HG02973 (cell line): ENCODE data around the gene PPRC1.

Source experiments
- ATAC-seq: cut with Tn5 transposase; IDR thresholded peaks from one replicate; pipeline ENCODE4 v1.9.1; 2021; ENCODE audit warnings: moderate library complexity; ENCODE audit not compliant: unreplicated experiment

Gene PPRC1

DNA sequence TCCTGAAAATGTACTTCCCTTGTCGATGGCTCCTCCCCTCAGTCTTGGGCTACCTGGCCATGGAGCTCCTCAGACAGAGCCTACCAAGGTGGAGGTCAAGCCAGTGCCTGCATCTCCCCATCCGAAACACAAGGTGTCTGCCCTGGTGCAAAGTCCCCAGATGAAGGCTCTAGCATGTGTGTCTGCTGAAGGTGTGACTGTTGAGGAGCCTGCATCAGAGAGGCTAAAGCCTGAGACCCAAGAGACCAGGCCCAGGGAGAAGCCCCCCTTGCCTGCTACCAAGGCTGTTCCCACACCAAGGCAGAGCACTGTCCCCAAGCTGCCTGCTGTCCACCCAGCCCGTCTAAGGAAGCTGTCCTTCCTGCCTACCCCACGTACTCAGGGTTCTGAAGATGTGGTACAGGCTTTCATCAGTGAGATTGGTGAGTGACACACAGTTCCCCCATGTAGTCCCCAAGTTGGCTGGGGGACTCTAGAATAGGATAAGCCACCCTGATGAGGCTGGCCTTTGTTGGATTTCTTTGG, 8.8 kb downstream of the PPRC1 start:
- no peak for ATAC-seq

DNA sequence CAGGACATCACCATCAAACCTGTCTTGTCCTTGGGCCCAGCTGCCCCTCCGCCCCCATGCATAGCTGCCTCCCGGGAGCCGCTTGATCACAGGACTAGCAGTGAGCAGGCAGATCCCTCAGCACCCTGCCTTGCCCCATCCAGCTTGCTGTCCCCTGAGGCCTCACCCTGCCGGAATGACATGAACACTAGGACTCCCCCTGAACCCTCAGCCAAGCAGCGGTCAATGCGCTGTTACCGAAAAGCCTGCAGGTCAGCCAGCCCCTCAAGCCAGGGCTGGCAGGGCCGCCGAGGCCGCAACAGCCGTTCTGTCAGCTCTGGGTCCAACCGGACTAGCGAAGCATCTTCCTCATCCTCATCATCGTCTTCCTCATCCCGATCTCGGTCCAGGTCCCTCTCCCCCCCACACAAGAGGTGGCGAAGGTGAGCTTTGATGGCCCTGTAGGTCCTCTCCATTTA, 14.2 kb downstream of the PPRC1 start:
- no peak for ATAC-seq

DNA sequence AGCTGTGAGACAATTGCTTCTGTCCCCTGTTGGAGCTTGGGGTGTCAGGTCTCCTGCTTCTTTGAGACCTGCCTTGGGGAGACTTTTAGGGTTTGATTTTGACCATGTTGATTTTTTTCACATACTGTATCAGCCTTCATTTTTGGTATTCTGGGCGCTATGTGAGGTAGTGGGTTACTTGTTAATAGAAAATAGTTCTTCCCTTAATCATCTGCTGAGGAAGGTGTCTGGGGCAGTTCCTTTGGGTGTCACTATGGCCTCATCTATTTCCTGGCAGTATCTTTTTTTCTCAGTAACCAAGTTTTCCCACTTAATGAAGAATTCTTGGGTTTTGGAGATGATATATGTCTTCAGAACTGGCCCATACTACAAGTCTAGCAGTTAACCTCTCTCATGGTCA, 14.7 kb downstream of the PPRC1 start:
- no peak for ATAC-seq

DNA sequence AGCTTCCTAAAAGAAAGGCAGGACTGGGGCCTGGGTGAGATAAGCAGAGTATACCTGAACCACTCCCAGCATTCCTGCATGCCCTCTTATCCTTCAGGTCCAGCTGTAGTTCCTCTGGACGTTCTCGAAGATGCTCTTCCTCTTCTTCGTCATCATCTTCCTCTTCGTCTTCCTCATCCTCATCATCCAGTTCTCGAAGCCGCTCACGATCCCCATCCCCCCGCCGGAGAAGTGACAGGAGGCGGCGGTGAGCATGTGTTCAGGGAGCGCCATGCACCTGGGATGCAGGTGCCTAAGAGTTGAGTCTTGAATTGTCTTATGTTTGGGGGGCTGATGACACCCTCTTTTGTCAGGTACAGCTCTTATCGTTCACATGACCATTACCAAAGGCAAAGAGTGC, 15.4 kb downstream of the PPRC1 start:
- ATAC-seq, result no peak

DNA sequence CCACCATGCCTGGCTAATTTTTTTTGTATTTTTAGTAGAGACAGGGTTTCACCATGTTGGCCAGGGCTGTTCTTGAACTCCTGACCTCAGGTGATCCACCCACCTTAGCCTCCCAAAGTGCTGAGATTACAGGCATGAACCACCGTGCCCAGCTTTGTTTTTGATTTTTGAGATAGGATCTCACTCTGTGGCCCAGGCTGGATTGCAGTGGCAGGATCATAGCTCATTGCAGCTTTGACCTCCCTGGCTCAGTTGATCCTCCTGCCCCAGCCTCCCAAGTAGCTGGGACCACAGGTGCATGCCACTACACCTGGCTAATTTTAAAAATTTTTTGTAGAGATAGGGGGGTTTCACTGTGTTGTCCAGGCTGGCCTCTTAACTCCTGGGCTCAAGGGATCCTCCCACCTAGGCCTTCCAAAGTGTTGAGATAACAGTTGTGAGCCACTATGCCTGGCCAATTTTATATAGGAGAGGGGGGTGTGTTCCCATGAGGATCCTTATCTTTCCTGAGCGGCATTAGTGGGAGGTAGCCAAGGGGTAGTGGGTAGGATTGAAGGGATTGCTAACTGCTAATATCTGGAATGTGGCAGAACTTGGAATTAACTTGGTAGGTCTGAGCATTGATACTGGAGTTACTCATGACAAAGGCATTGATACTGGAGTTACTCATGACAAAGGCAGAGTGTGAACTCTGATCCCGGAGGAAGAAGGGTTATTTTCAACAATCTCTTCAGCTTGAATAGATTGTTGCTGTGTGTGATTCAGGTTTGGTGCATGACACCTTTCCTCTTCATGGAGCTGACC, 18.3 kb downstream of the PPRC1 start:
- ATAC-seq, result no peak

DNA sequence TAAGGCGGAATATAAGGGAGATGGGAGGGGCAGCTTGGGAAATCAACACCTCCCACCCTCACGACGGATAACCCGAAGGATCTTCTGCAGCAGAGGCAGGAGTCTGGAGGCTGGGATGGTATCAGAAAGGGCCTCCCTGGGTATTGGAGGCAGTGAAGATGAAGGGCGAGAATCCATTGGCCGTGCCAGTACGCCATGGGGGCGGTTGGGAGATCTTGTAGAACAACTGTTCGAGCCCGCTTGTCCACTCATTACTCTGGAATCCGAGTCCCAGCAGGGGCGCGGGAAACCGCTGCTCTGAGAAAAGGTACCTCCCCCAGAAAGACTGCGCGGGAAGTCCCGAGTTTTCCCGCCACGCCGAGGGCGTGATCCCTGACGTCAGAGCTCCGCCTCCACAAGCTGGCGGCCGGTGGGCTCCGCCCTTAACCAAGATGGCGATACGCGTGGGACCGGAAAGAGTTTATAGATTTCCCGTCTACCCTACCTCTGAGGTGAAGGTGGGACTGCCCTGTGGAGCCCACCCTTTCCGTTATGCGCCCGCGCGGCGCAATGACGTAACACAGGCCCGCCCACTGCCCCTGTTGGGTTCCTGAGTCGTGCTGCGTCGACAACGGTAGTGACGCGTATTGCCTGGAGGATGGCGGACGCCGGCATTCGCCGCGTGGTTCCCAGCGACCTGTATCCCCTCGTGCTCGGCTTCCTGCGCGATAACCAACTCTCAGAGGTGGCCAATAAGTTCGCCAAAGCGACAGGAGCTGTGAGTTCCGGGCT, 19.1 kb downstream of the PPRC1 start, which contains the start of gene NOLC1:
Gene NOLC1, plus strand, starts transcription at position 616 of the 771 bp plus-strand sequence. Its CDS starts 22 bp downstream, at position 638.
- ATAC-seq, result peak; percentile 80

DNA sequence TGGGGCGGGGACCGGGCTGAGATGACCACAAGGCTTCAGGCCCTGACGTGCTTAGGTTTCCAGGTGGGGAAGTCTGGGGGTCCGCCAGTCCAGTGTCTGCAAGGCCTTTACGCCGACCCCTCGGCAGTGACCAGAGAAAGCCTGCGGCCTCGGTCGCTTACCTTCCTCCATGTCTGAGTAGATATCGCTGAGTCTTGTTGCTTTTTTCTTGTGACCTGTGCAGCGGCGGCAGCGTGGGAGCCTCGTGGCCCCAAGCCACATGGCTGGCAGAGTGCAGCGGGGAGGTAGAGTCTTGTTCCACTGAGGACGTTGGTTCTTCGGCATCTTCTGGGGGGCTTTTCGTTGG, 19.7 kb downstream of the PPRC1 start:
- ATAC-seq, result peak; percentile 30

DNA sequence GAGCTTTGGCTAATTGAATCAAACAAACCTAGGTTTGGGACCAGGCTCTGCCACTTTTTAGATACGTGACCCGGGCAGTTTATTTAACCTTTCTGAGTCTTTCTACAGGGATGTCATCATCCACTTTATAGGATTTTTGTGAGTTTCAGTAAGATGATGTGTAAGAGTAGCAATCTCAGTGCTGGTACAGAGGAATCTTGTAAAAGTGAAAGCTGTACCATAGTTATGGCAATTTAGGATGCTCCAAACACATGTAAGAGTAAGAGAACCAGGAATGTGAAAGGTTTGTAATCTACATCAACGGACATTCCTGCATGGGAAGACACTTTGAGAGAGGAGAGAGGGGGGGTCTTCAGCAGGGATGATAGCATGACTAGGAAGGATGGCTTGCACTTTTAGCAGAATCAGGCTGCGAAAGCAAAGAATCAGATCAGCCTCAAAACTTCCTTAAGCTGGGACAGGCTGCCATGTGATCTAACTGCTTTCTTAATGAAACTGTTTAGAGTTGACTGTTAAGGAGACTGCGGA, 20.3 kb downstream of the PPRC1 start:
- ATAC-seq, result no peak

DNA sequence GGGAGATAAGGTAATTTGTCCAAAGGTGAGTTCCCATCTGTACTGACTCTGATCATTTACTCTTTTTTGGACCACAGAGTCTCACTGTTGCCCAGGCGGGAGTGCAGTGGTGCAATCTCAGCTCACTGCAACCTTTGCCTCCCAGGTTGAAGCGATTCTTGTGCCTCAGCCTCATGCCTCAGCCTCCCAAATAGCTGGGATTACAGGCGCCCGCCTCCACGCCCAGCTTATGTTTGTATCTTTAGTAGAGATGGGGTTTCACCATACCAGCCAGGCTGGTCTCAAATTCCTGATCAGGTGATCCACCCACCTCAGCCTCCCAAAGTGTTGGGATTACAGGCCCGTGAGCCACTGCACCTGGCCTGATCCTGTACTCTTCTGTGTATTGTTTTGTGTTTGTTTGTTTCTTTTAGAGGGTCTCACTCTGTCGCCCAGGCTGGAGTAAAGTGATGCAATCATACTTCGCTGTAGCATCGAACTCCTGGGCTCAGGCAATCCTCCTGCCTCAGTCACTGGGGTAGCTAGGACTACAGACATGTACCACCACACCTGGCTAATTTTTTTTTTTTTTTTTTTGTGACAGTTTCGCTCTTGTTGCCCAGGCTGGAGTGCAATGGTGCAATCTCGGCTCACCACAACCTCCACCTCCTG, 21.8 kb downstream of the PPRC1 start:
- no peak for ATAC-seq

DNA sequence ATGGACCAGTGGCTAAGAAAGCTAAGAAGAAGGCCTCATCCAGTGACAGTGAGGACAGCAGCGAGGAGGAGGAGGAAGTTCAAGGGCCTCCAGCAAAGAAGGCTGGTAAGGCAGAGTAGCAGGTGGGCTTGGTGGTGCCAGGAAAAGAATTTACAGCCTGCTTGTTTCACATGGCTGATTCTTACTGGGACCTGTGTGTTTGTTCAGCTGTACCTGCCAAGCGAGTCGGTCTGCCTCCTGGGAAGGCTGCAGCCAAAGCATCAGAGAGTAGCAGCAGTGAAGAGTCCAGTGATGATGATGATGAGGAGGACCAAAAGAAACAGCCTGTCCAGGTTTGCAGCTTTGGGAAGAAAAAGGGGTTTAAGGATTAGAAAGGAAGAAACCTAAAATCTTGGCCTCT, 24.4 kb downstream of the PPRC1 start:
- no peak for ATAC-seq

DNA sequence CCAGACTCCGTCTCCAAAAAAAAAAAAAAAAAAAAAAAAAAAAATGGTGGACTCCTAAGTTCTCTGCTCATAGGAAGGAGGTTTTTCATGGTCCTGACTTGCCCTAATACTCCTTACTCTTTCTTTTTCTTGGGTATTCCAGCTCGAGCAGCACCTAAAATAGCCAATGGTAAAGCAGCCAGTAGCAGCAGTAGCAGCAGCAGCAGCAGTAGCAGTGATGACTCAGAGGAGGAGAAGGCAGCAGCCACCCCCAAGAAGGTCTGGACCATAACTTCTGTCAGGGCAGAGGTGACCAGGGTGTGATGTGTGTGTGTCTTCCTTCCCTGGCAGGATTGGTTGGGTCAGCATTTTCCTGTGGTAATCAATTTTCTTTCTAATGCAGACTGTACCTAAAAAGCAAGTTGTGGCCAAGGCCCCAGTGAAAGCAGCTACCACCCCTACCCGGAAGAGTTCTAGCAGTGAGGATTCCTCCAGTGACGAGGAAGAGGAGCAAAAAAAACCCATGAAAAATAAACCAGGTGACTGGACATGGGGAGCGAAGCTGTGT, 26.3 kb downstream of the PPRC1 start:
- no peak for ATAC-seq

DNA sequence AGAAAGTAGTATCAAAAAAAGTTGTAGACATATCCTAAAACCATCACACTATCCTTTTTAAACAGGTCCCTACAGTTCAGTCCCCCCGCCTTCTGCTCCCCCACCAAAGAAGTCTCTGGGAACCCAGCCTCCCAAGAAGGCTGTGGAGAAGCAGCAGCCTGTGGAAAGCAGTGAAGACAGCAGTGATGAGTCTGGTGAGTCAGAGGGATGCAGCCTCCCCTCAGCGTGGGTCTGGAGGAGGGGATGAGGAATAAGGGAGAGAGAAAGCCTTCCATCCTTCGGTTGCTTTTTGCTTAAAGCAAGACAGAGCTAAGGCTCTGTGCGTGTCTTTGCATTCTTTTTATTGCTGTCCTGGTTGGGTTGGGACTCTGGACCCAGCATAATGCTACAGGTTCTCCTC, 27.0 kb downstream of the PPRC1 start:
- no peak for ATAC-seq

DNA sequence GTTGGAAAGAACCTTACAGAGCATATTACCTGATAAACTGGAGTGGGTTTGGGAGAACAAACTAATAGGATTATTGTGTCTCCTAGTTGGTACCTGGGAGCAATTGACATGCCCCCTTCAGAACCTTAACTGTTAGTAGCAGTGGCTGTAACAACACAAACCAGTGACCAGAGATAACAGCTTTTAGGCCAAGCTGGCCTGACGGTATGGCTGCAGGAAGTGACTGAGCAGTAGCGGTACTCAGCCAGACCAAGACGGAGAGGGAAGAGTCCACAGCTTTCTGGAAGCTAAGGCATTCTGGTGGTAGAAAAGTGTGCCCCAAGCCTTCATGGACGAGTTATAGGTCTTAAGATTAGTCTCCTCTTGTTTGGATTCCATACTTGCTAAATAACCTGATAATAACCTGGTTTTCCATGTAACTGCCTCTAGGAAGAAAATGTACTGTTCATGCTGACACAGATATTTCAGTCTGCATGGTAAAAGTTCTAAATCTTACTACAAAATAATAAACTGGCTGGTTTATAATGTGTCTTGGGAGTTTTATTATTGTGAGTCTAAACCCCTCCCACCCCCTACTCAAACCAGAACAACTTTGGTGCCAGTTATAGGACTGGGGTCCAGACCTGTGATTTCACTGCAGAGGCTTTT, 30.6 kb downstream of the PPRC1 start:
- ATAC-seq, result no peak

DNA sequence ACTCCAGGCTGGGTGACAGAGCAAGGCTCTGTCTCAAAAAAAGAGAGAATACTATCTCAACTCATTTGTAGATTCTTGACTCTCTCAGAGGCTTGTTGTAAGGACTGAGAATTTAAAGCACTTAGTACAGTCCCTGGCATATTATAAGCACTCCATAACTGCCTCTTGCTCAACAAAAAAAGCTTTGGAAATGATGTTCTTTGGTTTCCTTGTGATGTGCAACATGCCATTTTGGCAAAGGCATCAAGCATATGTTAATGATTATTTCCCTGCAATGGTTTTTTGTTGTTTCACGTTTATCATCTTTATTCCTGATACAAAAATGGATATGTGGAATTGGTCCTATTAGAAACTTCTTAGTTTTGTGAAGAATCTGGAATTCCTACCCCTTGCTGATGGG, 35.0 kb downstream of the PPRC1 start:
- ATAC-seq, result no peak

DNA sequence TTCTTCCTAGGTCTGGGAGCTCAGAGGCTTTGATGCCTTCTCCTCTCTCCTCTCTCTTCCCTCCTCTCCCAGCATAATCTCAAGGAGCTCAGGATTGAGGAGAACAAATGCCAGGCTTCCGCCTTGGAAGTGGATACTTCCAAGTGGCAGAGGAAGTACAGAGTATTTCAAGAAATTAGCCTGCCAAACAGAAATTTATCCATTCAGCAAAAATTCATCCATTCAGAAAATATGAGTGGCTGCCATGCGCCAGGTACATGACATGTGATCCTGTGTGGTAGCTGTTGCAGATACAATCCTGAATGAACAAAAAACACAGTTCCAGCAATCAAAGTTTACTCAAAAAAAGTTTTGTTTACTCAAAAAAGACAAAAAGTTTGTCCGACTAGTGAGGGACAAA, 37.8 kb downstream of the PPRC1 start:
- no peak for ATAC-seq

DNA sequence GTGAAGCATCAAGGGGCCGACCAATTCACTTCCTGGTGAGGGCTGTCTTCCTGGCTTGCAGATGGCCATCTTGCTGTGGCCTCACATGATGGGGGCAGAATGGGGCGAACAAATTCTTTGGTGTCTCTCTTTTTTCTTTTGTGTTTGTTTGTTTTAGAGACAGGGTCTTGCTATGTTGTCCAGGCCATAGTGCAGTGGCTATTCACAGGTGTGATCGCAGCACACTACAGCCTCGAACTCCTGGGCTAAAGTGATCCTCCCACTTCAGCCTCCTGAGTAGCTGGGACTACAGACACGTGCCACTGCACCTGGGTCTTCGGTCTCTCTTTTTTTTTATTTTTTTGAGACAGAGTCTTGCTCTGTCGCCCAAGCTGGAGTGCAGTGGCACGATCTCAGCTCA, 39.4 kb downstream of the PPRC1 start:
- ATAC-seq, result no peak

DNA sequence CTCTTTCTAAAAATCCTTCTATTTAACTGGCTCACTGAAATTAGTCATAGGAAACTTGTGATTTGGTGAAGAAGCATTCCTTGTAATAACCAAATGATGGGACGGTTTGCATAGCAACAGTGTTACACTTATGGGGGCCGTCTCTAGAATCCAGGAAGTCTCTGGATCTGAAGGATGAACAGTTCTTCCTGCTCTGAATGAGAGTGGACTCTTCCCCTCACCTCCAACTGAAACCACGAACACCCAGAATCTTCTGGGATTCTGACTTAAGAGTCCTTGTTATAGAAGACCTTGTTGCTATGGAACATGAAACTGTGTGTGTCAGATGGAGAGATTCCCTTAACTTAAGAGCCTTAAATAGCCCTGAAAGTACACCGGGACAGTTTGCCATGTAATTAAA, 42.6 kb downstream of the PPRC1 start:
- ATAC-seq, result no peak

DNA sequence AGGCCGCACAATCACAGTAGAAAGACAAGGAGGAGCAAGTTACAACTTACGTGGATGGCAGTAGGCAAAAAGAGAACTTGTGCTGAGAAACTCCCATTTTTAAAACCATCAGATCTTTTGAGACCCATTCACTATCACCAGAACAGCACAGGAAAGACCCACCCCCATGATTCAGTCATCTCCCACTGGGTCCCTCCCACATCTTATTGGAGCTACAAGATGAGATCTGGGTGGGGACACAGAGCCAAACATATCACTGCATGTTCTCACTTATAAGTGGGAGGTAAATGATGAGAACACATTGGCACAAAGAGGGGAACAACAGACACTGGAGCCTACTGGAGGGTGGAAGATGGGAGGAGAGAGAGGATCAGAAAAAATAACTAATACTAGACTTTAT, 51.8 kb downstream of the PPRC1 start:
- ATAC-seq, result no peak

DNA sequence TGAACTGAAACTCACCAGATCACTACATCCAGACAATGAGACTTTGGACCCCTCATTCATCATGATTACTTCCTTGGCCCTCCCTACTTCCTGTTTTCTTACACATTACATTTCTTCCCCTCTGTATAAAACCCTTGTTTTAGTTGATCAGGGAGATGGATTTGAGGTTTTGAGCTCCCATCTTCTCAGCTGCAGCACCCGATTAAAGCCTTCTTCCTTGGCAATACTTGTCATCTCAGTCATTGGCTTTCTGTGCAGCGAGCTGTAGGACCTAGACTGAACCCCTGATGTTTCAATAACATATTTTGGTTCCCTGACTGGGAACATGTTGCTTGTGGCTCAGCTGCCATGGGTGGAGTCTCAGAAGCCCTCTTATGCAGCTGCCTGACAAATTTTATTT, 52.4 kb downstream of the PPRC1 start:
- no peak for ATAC-seq

DNA sequence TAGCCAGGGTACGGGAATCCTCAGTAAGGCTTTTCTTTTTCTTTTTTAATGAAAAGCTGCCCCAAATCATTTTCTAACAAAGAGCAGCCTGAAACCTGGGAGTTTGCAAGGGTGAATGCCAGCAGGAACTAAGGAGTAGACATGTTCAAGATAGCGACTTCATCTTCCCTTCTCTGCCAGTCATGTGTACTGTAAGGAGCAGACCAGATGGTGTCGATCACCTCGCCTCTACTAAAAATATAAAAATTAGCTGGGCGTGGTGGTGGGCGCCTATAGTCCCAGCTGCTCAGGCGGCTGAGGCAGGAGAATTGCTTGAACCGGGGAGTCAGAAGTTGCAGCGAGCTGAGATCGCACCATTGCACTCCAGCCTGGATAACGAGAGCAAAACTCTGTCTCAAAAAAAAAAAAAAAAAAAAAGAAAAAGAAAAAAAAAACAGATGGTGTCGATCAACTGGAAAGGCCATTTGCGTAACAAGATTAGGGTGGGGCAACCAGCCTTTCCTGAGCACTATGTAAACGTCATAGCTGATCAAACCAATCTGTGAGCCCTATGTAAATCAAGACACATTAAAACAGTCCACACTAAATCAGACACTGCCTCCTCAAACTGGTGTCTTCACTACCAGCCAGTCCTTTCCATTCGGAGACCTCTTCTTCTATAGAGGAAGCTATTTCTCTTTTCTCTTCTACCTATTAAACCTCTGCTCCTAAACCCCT, 53.1 kb downstream of the PPRC1 start:
- no peak for ATAC-seq
